ENCODE results near the gene OR1M1.
A peak's percentile ranks its signal among the peaks of the same experiment; 100 is the strongest.

Gene OR1M1

DNA sequence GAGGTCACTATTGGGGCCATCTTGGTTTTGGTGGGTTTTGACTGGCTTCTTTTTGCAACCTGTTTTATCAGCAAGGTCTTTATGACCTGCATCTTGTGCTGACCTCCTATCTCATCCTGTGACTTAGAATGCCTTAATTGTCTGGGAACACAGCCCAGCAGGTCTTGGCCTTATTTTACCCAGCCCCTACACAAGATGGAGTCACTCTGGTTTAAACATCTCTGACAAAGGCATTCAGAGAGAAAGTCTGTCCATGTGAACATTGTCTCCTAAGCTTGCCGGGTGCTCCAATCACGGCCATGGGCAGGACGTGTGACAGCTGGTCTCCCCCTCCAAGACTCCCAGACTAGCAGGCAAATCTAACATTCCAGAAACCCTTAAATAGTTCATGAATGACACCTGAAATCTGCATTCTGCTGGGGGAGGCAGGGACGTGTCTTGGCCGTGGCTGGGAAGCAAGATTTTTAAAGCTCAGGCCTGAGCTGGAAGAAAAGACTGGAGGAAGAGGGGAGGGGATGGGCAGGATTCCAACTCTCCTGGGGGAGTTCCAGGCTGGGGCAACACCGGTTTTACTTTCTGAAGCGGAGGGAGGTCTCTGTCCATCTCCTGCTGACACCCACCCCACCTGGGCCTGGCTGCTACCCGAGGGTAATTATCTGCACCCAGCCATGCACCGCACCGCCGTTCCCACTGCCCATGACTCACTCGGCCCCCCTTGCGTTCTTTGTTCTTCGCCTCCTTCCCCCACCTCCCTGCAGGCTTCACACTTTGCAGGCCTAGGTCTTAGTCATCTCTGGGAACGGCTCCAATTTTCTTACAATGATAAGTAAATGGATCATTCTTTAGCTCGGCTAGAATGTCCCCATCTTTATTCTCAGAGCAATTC, 11.6 kb upstream of the OR1M1 start:
- no peak for DNase-seq (ENCODE audit: low read depth in 1 of 2, low spot score in 1 of 2)

DNA sequence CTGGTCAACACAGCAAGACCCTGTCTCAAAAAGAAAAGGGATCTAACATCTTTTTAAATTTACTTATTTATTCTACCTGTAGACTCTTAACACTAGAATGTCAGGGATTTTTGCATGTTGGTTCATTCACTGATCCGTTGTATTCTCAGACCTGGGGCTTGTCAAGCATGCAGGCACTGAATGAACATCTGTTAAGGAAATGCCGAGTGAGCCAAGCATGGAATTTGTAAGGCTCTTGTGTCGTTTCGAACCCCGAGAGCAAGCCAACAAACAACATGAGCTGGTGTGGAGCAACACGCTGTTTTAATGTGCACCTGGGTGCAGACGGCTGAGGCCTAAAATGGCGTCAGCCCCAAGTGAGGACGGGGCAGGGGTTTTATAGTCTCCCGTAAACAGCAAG, 10.0 kb upstream of the OR1M1 start:
- no peak for DNase-seq (ENCODE audit: low read depth in 1 of 2, low spot score in 1 of 2)

GRCh38 chr19:9078651-9079050, 8.2 kb upstream of the OR1M1 start:
- no peak for DNase-seq (ENCODE audit: low read depth in 1 of 2, low spot score in 1 of 2)

DNA sequence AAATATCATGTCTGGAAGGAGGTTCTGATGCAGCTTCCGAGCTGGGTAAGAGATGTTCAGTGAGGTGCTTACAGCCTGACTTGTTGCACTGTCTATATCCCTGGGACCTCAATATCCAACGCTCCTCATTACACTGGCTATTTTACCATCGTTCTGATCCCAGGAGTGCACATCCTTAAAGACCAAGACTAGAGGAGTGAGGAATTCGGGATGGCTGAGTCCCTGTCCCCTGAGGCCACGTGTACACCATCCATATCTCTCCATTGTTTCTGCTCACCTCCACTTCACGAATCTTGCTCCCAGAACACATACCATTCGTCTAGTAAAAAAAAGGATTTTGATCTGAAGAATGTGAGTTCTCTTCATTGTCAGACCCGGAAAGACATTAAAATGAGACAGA, 20.5 kb downstream of the OR1M1 start, which contains the start of gene OR7G2:
Gene OR7G2, minus strand, starts transcription at position 101 of the 400 bp plus-strand sequence. CDS start 4,232 bp downstream, outside the sequence.
- DNase-seq (ENCODE audit: low read depth in 1 of 2, low spot score in 1 of 2), result no peak

GRCh38 chr19:9109959-9110358, 23.1 kb downstream of the OR1M1 start:
- no peak for DNase-seq (ENCODE audit: low read depth in 1 of 2, low spot score in 1 of 2)

GRCh38 chr19:9115307-9115813, 28.5 kb downstream of the OR1M1 start, which contains the start of gene OR7G1:
Gene OR7G1, minus strand, starts transcription at chr19:9115763. Its CDS starts 0 bp downstream, at chr19:9115763.
- DNase-seq (ENCODE audit: low read depth in 1 of 2, low spot score in 1 of 2), result no peak

GRCh38 chr19:9116547-9116946, 29.7 kb downstream of the OR1M1 start:
- no peak for DNase-seq (ENCODE audit: low read depth in 1 of 2, low spot score in 1 of 2)

GRCh38 chr19:9126900-9127405, 40.1 kb downstream of the OR1M1 start, which contains the start of gene OR7G3:
Gene OR7G3, minus strand, starts transcription at chr19:9126950. Its CDS starts 0 bp downstream, at chr19:9126950.
- no peak for DNase-seq (ENCODE audit: low read depth in 1 of 2, low spot score in 1 of 2)

DNA sequence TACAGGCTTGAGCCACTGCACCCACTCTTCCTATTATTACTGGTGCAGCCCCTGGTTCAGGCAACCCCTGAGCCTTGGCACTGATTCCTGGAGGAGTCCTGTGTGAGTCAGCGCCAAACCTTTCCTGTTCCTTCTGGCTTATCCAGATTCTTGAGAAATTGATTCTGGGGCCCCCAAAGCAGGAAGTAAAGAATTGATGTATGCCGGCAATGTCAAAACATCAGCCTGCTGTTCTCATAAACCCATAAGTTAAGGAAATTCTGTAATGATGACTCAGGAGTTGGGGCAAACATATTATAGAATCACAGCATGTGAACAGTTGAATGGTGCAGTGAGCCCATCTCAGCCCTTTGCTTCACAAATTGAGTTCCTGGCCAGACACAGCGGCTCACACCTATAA, 41.3 kb downstream of the OR1M1 start:
- DNase-seq (ENCODE audit: low read depth in 1 of 2, low spot score in 1 of 2), result no peak

DNA sequence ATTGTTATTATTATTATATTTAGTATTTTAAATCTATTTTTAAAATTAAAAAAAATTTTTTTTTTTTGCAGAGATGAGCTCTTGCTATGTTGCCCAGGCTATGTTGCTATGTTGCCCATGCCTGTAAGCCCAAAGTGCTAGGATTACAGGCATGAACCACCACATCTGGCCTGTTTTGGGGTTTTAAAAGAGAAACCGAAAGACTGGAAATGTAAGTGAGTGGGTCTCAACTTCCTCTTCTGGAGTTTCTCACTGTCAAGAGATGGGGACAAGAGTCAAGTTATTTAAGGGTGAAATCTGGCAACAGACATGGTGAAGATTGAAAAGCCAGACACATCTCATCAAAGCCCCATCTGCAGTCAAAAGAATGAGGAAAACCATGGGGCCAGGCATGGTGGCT, 44.1 kb downstream of the OR1M1 start:
- DNase-seq (ENCODE audit: low read depth in 1 of 2, low spot score in 1 of 2), result no peak

GRCh38 chr19:9132422-9132821, 45.6 kb downstream of the OR1M1 start:
- DNase-seq (ENCODE audit: low read depth in 1 of 2, low spot score in 1 of 2), result no peak

DNA sequence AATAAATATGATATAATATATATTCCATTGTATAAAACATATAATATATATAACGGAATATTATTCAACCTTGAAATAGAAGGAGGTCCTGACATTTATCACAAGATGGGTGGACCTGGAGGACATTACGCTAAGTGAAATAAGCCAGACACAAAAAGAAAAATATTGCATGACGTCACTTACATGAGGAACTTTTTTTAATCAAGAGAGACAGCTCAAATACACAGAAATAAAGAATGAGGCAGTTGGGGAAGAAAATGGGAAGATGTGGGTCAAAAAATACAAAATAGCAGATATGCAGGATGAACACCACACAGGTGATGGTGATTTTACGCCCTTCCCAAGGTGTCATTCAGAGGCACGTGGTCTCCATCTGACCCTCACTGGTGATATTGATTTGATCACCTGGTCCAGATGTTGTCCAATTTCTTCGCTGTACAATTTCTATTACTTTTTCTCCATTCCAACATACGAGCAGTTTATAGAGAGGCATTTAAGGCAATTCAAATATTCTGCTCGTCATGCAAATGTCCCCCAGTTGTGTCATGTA, 52.8 kb downstream of the OR1M1 start:
- DNase-seq (ENCODE audit: low read depth in 1 of 2, low spot score in 1 of 2), result no peak

- peak; percentile 72 to 78 for DNase-seq (ENCODE audit: low read depth in 1 of 2, low spot score in 1 of 2)
These were observed 53.5 kb downstream of the OR1M1 start, which contains the start of gene ZNF317 for GRCh38 chr19:9140159-9140874. Gene ZNF317, plus strand, starts transcription at chr19:9140397. Its CDS starts 15,620 bp downstream, at chr19:9156017.

- no peak for DNase-seq (ENCODE audit: low read depth in 1 of 2, low spot score in 1 of 2)
These were observed 58.1 kb downstream of the OR1M1 start for GRCh38 chr19:9144920-9145319.

Data from activated T-helper 1 cell treated with anti-CD3 and anti-CD28 coated beads, Interleukin-2, amount 50 U/mL, for 16 hours (primary cell).